Measurements from ENCODE around the gene USP54. TPM values are rescaled to one million over a fixed set of nuclear protein-coding genes. Genes with fewer than 3 reads are reported as not detected.

USP54 gene, protein sequence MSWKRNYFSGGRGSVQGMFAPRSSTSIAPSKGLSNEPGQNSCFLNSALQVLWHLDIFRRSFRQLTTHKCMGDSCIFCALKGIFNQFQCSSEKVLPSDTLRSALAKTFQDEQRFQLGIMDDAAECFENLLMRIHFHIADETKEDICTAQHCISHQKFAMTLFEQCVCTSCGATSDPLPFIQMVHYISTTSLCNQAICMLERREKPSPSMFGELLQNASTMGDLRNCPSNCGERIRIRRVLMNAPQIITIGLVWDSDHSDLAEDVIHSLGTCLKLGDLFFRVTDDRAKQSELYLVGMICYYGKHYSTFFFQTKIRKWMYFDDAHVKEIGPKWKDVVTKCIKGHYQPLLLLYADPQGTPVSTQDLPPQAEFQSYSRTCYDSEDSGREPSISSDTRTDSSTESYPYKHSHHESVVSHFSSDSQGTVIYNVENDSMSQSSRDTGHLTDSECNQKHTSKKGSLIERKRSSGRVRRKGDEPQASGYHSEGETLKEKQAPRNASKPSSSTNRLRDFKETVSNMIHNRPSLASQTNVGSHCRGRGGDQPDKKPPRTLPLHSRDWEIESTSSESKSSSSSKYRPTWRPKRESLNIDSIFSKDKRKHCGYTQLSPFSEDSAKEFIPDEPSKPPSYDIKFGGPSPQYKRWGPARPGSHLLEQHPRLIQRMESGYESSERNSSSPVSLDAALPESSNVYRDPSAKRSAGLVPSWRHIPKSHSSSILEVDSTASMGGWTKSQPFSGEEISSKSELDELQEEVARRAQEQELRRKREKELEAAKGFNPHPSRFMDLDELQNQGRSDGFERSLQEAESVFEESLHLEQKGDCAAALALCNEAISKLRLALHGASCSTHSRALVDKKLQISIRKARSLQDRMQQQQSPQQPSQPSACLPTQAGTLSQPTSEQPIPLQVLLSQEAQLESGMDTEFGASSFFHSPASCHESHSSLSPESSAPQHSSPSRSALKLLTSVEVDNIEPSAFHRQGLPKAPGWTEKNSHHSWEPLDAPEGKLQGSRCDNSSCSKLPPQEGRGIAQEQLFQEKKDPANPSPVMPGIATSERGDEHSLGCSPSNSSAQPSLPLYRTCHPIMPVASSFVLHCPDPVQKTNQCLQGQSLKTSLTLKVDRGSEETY (N-terminal part only)
- total RNA-seq (2021; ENCODE audit: unreplicated experiment) (32.8 TPM), Bru-seq, nascent RNA (percentile 72 among the genes with signal in this experiment), BruChase-seq, experiment 1, labeled RNA remaining after a 2-hour chase (percentile 74 among the genes with signal in this experiment), BruChase-seq, experiment 2, labeled RNA remaining after a 6-hour chase (percentile 77 among the genes with signal in this experiment)
- 15.0 TPM for polyA plus RNA-seq (2012; ENCODE audit: insufficient read length)
- long read RNA-seq, partial matches to known transcripts, result 11 of 18 reads
- long read RNA-seq, other reads (novel, unspliced or antisense), result 7 of 18 reads

GRCh38 chr10:73590881-73591799, at the start of gene USP54:
Gene USP54, minus strand, starts transcription at chr10:73591342. Its CDS starts 15,684 bp downstream, at chr10:73575658.
- Histone ChIP-seq H3K9me3 (ENCODE audit: control insufficient read depth, insufficient read depth, low read depth, low read length) (no peaks in the 10 kb centered on the region), H3K4me1 (ENCODE audit: control insufficient read depth, insufficient read depth, low read length) (peaks cover 44% of the 10 kb centered on the region), H3K27ac (ENCODE audit: low read length) (peak within 1 kb of the TSS; percentile 84), H3K27me3 (ENCODE audit: control insufficient read depth, insufficient read depth, low read length) (no peaks in the 10 kb centered on the region), H3K36me3 (ENCODE audit: control insufficient read depth, insufficient read depth, low read length) (no peaks in the 10 kb centered on the region), H3K4me3 (ENCODE audit: low read depth in 2 of 2, low read length in 2 of 2) (peak within 1 kb of the TSS; percentile 13 to 37; a peak in 3 of 4 replicates)
- DNase-seq (ENCODE audit: low read depth, low spot score), result no peak
- ChIA-PET POLR2A (interaction anchor here (0.5 to 1.5 kb wide), 3 partner anchors 10 to 20 kb away, joined by 5 to 10 read pairs (median 9); no protein-coding TSS in a partner anchor), CTCF (interaction anchor here (0.6 kb wide), 1 partner anchor 53 kb away, joined by 3 read pairs; no protein-coding TSS in a partner anchor)
- BruUV-seq (replicated peaks), result TSS peak; percentile 15
- in situ Hi-C loops (cut with HindIII; ENCODE audit: low pct_unique_long_range_greater_than_20kb, low sequenced_read_pairs) (no loop called here), intact Hi-C loops (cut with micrococcal nuclease; ENCODE audit: unreplicated experiment) (no loop called here)
- peak; percentile 87 for ATAC-seq
- TF ChIP-seq POLR2AphosphoS5 (IDR thresholded peaks at IDR 0.05; ENCODE audit: low read depth, low read length) (no peak), TCF7L2 (IDR thresholded peaks at IDR 0.05; ENCODE audit: low read depth, low read length) (no peak), REST (IDR thresholded peaks at IDR 0.05; ENCODE audit: insufficient read depth in 1 of 2, low read depth in 2 of 2, low read length in 1 of 2) (no peak), CTCF (IDR thresholded peaks at IDR 0.05) (no peak), SIN3A (IDR thresholded peaks at IDR 0.05; ENCODE audit: borderline replicate concordance, insufficient read depth, low read depth, low read length) (no peak)
